GM13976 (cell line): ENCODE data around the gene ASB2.
A peak's percentile ranks its signal among the peaks of the same experiment; 100 is the strongest.

Source experiments
- DNase-seq: peaks from one replicate; pipeline ENCODE4 v3.0.0; 2012; ENCODE audit warnings: low spot score
- in situ Hi-C: fragments of 300-500 bp; cut with MboI; formaldehyde crosslinking; loops from one replicate; pipeline ENCODE4 v1.12.0; 2022; ENCODE audit warnings: low sequenced_read_pairs, mixed read lengths, inconsistent platforms; ENCODE audit not compliant: unreplicated experiment
- TF ChIP-seq, protein P1 (sequence below): IDR thresholded peaks from 2 replicates; pipeline ENCODE4 v1.5.1; 2012; ENCODE audit warnings: borderline replicate concordance, mild to moderate bottlenecking; ENCODE audit not compliant: insufficient read depth; ENCODE audit errors: extremely low read depth, missing control alignments, control extremely low read depth

The ASB2 gene

GRCh38 chr14:93972618-93973205, 3.7 kb downstream of the ASB2 start:
- TF ChIP-seq, protein P1, sequence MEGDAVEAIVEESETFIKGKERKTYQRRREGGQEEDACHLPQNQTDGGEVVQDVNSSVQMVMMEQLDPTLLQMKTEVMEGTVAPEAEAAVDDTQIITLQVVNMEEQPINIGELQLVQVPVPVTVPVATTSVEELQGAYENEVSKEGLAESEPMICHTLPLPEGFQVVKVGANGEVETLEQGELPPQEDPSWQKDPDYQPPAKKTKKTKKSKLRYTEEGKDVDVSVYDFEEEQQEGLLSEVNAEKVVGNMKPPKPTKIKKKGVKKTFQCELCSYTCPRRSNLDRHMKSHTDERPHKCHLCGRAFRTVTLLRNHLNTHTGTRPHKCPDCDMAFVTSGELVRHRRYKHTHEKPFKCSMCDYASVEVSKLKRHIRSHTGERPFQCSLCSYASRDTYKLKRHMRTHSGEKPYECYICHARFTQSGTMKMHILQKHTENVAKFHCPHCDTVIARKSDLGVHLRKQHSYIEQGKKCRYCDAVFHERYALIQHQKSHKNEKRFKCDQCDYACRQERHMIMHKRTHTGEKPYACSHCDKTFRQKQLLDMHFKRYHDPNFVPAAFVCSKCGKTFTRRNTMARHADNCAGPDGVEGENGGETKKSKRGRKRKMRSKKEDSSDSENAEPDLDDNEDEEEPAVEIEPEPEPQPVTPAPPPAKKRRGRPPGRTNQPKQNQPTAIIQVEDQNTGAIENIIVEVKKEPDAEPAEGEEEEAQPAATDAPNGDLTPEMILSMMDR: no peak
- no peak for DNase-seq
- in situ Hi-C loops: no loop called here

DNA sequence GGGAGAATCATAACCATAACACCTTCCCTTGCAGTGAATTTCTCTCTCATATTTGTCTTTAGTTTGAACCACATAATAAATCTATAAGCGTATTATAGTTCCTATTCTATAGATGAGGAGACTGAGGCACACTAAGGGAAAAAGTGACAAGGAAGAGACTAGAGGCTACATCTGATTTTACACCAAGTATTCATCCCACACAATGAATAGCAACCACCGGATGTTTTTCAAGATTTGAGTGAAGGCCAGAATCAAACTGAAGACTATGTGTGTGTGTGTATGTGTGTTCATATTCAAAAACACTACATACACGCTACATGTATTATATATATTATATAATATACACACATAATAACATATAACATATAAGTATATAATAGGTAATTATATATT, 4.7 kb downstream of the ASB2 start:
- in situ Hi-C loops: no loop called here
- TF ChIP-seq, protein P1: no peak

DNA sequence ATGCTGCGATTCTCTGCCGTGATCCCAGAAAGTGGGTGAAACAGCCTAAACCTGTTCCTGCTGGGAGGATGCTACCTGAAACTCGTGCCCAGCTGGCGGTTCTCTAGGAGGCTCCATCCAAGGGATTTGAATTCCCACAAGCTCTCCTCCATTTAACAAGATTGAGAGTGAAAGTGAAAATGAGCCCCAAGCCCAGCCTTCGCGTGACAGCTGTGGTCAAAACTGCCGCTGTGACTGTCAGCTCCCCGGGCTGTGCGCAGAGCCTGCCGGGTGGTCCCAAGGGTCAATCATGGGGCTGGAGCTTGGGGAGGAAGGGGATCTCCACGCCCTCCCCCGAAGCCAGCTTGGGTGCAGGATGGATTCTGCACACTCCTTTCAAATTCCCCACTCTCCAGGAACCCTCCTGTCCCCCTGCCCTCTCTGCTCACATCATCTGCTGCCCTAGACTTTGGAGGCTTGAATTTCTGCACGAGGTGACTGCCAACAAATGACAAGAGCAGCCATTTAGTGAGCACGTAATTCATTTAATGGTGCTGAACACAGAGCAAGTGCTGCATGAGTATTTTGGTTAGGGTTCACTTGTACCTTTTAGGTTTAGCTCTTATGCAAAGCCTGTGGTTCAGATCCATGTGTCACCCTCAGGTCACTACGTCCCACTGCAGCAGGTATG, 5.3 kb downstream of the ASB2 start:
- in situ Hi-C loops: no loop called here
- DNase-seq: peak; percentile 76
- TF ChIP-seq, protein P1: no peak

More for the DNA sequence above, 4.7 kb downstream of the ASB2 start:
- DNase-seq: no peak

GRCh38 chr14:93970585-93970964, 5.8 kb downstream of the ASB2 start:
- no peak for DNase-seq
- TF ChIP-seq, protein P1: peak; percentile 47
- in situ Hi-C loops: no loop called here

GRCh38 chr14:93969082-93969828, 7.1 kb downstream of the ASB2 start:
- in situ Hi-C loops: no loop called here
- TF ChIP-seq, protein P1: no peak
- DNase-seq: no peak

- TF ChIP-seq, protein P1: no peak
- peak; percentile 83 for DNase-seq
- in situ Hi-C loops: no loop called here
These were observed 8.6 kb downstream of the ASB2 start for GRCh38 chr14:93967637-93968250.
